A549 (cell line): ENCODE measurements around the gene MDFIC. TPM values are rescaled to one million over a fixed set of nuclear protein-coding genes. Genes with fewer than 3 reads are reported as not detected.
A peak's percentile ranks its signal among the peaks of the same experiment; 100 is the strongest.

Experiments used
- ATAC-seq, 2 experiments: fragments of 200-7000 bp in 1 of 2; fragments of >200 bp in 1 of 2; cut with Nextera tagmentation in 1 of 2; cut with Tn5 transposase in 1 of 2; 3 replicates each; pipeline versions ENCODE4 v1.8.0 to v1.9.1; 2018 to 2020; ENCODE audit warnings: mild to moderate bottlenecking in 1 of 2, moderate library complexity in 1 of 2
- CTCF ChIA-PET: fragments of 300-600 bp; sonication (Branson Sonifier 250); formaldehyde crosslinking; extraction: SDS; loops from one replicate; lab custom pipeline; 2021; ENCODE audit warnings: antibody characterized with exemption, inconsistent platforms; lab: Yijun Ruan, JAX
- POLR2A ChIA-PET: fragments of 350-600 bp; formaldehyde crosslinking; extraction: SDS; loops from one replicate; lab custom pipeline; 2021; ENCODE audit warnings: antibody characterized with exemption, inconsistent platforms; lab: Yijun Ruan, JAX
- DNase-seq, 2 experiments: peaks; one replicate each; pipeline versions ENCODE4 v3.0.0 to v3.0.0-alpha.2; 2011 to 2016; ENCODE audit warnings: low read depth in 1 of 2, low spot score in 1 of 2
- FAIRE-seq: peaks from 2 replicates; lab custom pipeline; 2011; peaks lifted over from hg19 to GRCh38; lab: Jason Lieb, UNC
- H3K27ac ChIP-seq, 2 experiments: fragments of >200 bp; sonication (Bioruptor Twin); formaldehyde crosslinking; 3 replicates each; pipeline ENCODE4 v1.5.1; 2016 to 2017
- H3K4me1 ChIP-seq: fragments of >200 bp; sonication (Bioruptor Twin); formaldehyde crosslinking; 3 replicates; pipeline ENCODE4 v1.6.1; 2016
- H3K4me2 ChIP-seq: fragments of >200 bp; sonication (Bioruptor Twin); formaldehyde crosslinking; 3 replicates; pipeline ENCODE4 v1.6.1; 2016
- H3K4me3 ChIP-seq: fragments of >200 bp; sonication (Bioruptor Twin); formaldehyde crosslinking; 3 replicates; pipeline ENCODE4 v1.5.1; 2016
- H3K9me3 ChIP-seq: fragments of >200 bp; sonication (Bioruptor Twin); formaldehyde crosslinking; 3 replicates; pipeline ENCODE4 v1.6.1; 2016
- ATOH8 ChIP-seq: fragments of 250-450 bp; sonication (Bioruptor Pico); IDR thresholded peaks from 2 replicates; pipeline ENCODE4 v1.5.0; 2020; ENCODE audit warnings: low read depth, mild to moderate bottlenecking, moderate library complexity
- BCL3 ChIP-seq: fragments of >200 bp; sonication (Bioruptor Twin); formaldehyde crosslinking; IDR thresholded peaks from 3 replicates; pipeline ENCODE4 v1.6.1; 2016
- BHLHE40 ChIP-seq: IDR thresholded peaks from 2 replicates; pipeline ENCODE4 v1.6.1; 2012; ENCODE audit warnings: low read depth, low read length, inconsistent platforms
- CBX2 ChIP-seq: fragments of 200-600 bp; sonication (generic); IDR thresholded peaks from 2 replicates; pipeline ENCODE4 v1.6.1; 2016; ENCODE audit warnings: low read depth, mild to moderate bottlenecking, borderline replicate concordance
- CBX8 ChIP-seq: fragments of 200-600 bp; sonication (generic); IDR thresholded peaks from 2 replicates; pipeline ENCODE4 v1.6.1; 2016
- CTCF ChIP-seq: fragments of >200 bp; sonication (Bioruptor Twin); formaldehyde crosslinking; IDR thresholded peaks from 3 replicates; pipeline ENCODE4 v1.5.1; 2016
- ELK1 ChIP-seq: fragments of 150-350 bp; IDR thresholded peaks from 2 replicates; pipeline ENCODE4 v1.6.1; 2014; ENCODE audit warnings: low read depth, mild to moderate bottlenecking, low read length
- EP300 ChIP-seq, 2 experiments: fragments of >200 bp; sonication (Bioruptor Twin); formaldehyde crosslinking; IDR thresholded peaks; 2 replicates in 1 of 2; 3 replicates in 1 of 2; pipeline ENCODE4 v1.6.1; 2016 to 2017
- HMGXB4 ChIP-seq: fragments of 250-450 bp; sonication (Bioruptor Pico); IDR thresholded peaks from 2 replicates; pipeline ENCODE4 v1.5.0; 2021; ENCODE audit warnings: mild to moderate bottlenecking, moderate library complexity, borderline replicate concordance
- HOXA7 ChIP-seq: fragments of 250-450 bp; sonication (Bioruptor Pico); IDR thresholded peaks from 2 replicates; pipeline ENCODE4 v1.5.0; 2020; ENCODE audit warnings: mild to moderate bottlenecking, moderate library complexity
- JUN ChIP-seq, 2 experiments: fragments of >200 bp; sonication (Bioruptor Twin); formaldehyde crosslinking; IDR thresholded peaks; 2 replicates in 1 of 2; 3 replicates in 1 of 2; pipeline ENCODE4 v1.6.1; 2016 to 2017
- KDM1A ChIP-seq: fragments of 200-600 bp; sonication (generic); IDR thresholded peaks from 2 replicates; pipeline ENCODE4 v1.6.1; 2016; ENCODE audit warnings: low read depth, mild to moderate bottlenecking
- KDM5A ChIP-seq: fragments of 200-600 bp; sonication (generic); IDR thresholded peaks from 2 replicates; pipeline ENCODE4 v1.6.1; 2016; ENCODE audit warnings: antibody characterized with exemption, mild to moderate bottlenecking
- MAFK ChIP-seq: fragments of 450-650 bp; IDR thresholded peaks from 2 replicates; pipeline ENCODE4 v1.6.1; 2014; ENCODE audit not compliant: partially characterized antibody
- NFE2L2 ChIP-seq: fragments of 150-350 bp; conservative IDR thresholded peaks from 2 replicates; pipeline ENCODE4 v1.6.1; 2014; ENCODE audit warnings: low read length
- RCOR1 ChIP-seq: fragments of 150-350 bp; IDR thresholded peaks from 2 replicates; pipeline ENCODE4 v1.6.1; 2014; ENCODE audit warnings: antibody characterized with exemption, low read length, low read depth
- RFX5 ChIP-seq: fragments of 450-650 bp; IDR thresholded peaks from 2 replicates; pipeline ENCODE4 v1.7.1; 2014; ENCODE audit warnings: antibody characterized with exemption, mild to moderate bottlenecking, moderate library complexity
- RNF2 ChIP-seq: fragments of 200-600 bp; sonication (generic); IDR thresholded peaks from 2 replicates; pipeline ENCODE4 v1.6.1; 2016; ENCODE audit warnings: low read depth, mild to moderate bottlenecking, antibody characterized with exemption, moderate library complexity, borderline replicate concordance
- SREBF2 ChIP-seq: fragments of 450-650 bp; IDR thresholded peaks from 2 replicates; pipeline ENCODE4 v1.6.1; 2014; ENCODE audit warnings: mild to moderate bottlenecking, moderate library complexity
- TFCP2L1 ChIP-seq: fragments of 250-450 bp; sonication (Bioruptor Pico); IDR thresholded peaks from 2 replicates; pipeline ENCODE4 v1.5.0; 2021; ENCODE audit warnings: mild to moderate bottlenecking
- ZNF302 ChIP-seq: fragments of 250-450 bp; sonication (Bioruptor Pico); IDR thresholded peaks from 2 replicates; pipeline ENCODE4 v1.9.0; 2021; ENCODE audit warnings: inconsistent platforms, mild to moderate bottlenecking, moderate library complexity
- WGBS: methylation state at CpG from one replicate; pipeline ENCODE4 v1.1.6; 2017; ENCODE audit errors: missing lambda C conversion rate; 5-methylcytosine and 5-hydroxymethylcytosine counted together
- polyA plus RNA-seq, 4 experiments: library from polyadenylated mRNA; depleted of rRNA in 3 of 4; stranded (reverse); fragments of >200 nt; fragmentation: RNase III in 1 of 4; extraction: RNeasy Plus Mini Kit Qiagen cat#74134 plus additional on column Dnase treatment in 1 of 4; gene quantifications; 2 replicates in 3 of 4; 3 replicates in 1 of 4; pipeline ENCODE4 v1.2.3, GENCODE V29; 2011 to 2017

The MDFIC gene
- polyA plus RNA-seq, 2 of the 4 experiments (the other 2 are of a cell fraction) = 19.5 to 30.6 TPM

GRCh38 chr7:115044224-115044623, 122.3 kb downstream of the MDFIC start:
- POLR2A ChIA-PET = no interaction called here
- Histone ChIP-seq H3K4me3 (no peak overlapping the region), H3K9me3 (no peaks in the 10 kb centered on the region), H3K4me2 (peak overlapping the region; percentile 50), H3K4me1 (peaks cover 17% of the 10 kb centered on the region), H3K27ac (no peak overlapping the region)
- no peak for ATAC-seq
- CTCF ChIA-PET = no interaction called here
- 64% methylated on average over 3 of the region's 3 CpGs for WGBS
- TF ChIP-seq NFE2L2 (no peak), HOXA7 (no peak), RFX5 (no peak), RCOR1 (no peak), ZNF302 (no peak), EP300 (IDR thresholded peaks at IDR 0.05) (no peak), ATOH8 (no peak), MAFK (no peak), HMGXB4 (CRISPR knock-in tag) (no peak), BHLHE40 (no peak), TFCP2L1 (CRISPR knock-in tag) (no peak), CBX8 (no peak), CTCF (no peak), ELK1 (no peak)
- DNase-seq = no peak
- FAIRE-seq = no peak

- TF ChIP-seq BHLHE40 = no peak
- no peak for TF ChIP-seq CBX8
- no peak for TF ChIP-seq JUN (IDR thresholded peaks at IDR 0.05)
- TF ChIP-seq RFX5 = no peak
- TF ChIP-seq KDM1A = no peak
- no peak for TF ChIP-seq KDM5A
- peak in 1 of 2 experiments; percentile 11 for DNase-seq
- 65% methylated on average over 6 of the region's 6 CpGs for WGBS
- Histone ChIP-seq H3K4me2 (no peak overlapping the region), H3K27ac (no peak overlapping the region), H3K9me3 (no peaks in the 10 kb centered on the region), H3K4me1 (peaks cover 13% of the 10 kb centered on the region), H3K4me3 (no peak overlapping the region)
- POLR2A ChIA-PET = interaction anchor here (0.6 kb wide), 1 partner anchor 1064 kb away, joined by 4 read pairs; no protein-coding TSS in a partner anchor
- FAIRE-seq = peak; percentile 59
- no peak for ATAC-seq
- CTCF ChIA-PET = no interaction called here
Observed at GRCh38 chr7:115047958-115048720, 126.2 kb downstream of the MDFIC start.

GRCh38 chr7:115052706-115053105, 130.8 kb downstream of the MDFIC start:
- H3K4me1 ChIP-seq = no peaks in the 10 kb centered on the region
- no peak overlapping the region for H3K4me2 ChIP-seq
- H3K9me3 ChIP-seq = no peaks in the 10 kb centered on the region
- WGBS = 65% methylated on average over 4 of the region's 4 CpGs
- no peak for DNase-seq
- CTCF ChIA-PET = no interaction called here
- ATAC-seq = 0 out of 6 replicates have a peak, but pooled peaks of 1 of the 2 experiments have one; percentile 29
- POLR2A ChIA-PET = no interaction called here
- no peak overlapping the region for H3K4me3 ChIP-seq
- no peak overlapping the region for H3K27ac ChIP-seq
- FAIRE-seq = no peak
- TF ChIP-seq CTCF (no peak), CBX2 (no peak), BCL3 (no peak), HMGXB4 (CRISPR knock-in tag) (no peak), JUN (IDR thresholded peaks at IDR 0.05) (no peak), SREBF2 (no peak), RNF2 (no peak), MAFK (no peak)
